Fibroblast of skin of abdomen (primary cell): ENCODE data around the gene CDK2AP2.

Experiments
- DNase-seq: peaks from one replicate; pipeline ENCODE4 v3.0.0-alpha.2; 2013

Gene CDK2AP2

DNA sequence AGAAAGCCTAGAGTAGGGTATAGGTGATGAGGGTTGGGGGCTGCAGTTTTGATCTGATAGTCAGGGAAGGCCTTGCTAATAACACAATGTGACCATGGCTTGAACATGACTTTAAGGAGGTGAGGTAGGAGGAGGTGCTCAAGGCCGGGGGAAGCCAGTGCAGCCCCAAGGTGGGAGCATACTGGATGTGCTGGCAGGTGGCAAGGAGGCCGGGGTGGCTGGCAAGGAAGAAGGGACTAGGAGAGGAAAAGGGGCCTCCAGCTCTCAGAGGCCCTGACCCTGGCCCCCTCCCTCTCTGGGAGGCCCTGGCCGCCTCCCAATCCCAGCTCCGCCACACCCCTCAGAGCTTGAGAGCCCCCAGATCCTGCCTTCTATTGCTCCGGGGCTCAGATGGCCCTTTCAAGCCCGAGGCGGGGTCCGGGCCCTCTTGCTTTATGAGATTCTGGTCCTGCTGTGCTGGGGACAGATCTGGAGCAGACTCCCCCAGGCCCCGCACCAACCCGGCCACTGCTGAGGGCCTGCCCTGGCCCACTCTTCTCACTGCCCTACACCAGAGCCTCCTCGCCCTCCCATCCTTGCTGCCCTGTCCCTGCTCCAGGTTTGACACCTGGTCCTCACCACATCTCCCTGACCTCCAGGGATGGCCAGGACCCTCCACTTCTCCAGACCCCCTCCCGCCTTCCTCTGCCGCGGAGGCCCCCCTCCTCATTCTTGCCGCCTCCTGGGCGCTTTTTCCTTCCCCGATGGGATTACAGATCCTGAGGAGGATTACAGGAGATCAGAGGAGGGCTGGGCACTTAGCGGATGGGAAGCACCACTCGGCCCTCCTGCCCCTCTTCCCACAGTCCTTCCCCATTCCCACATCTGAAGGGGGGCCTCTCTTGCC is 4.6 kb downstream of the CDK2AP2 start:
- no peak for DNase-seq

DNA sequence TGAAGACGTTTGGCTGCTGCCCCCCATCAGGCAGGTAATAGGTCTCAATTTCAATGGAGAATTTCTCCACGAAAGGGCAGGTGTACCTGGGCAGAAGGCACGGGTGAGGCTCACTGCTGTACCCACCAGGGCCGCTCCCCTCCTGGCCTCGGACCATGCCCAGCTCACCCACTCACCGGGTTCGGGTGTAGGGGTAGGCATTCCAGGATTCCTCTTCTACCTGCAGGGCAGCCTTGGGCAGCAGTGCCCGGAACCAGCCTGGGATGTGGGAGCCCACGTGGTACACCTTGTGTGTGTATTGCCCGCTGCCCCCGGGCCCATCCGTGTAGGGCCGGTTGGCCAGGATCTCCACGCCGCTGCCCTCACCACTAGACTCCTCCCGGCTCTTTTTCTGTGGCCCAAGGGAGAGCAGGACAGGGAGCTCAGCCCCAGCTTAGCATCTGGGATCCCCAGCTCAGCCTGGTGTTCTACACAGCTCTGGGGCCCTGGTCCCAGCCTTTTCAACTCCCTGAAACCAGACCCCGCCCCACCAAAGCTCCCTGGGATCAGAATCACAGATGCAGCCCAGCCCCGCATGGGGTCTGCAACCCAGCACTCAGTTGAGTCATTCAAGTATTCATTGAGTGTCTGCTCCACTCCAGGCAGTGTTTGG is 5.5 kb downstream of the CDK2AP2 start:
- no peak for DNase-seq

DNA sequence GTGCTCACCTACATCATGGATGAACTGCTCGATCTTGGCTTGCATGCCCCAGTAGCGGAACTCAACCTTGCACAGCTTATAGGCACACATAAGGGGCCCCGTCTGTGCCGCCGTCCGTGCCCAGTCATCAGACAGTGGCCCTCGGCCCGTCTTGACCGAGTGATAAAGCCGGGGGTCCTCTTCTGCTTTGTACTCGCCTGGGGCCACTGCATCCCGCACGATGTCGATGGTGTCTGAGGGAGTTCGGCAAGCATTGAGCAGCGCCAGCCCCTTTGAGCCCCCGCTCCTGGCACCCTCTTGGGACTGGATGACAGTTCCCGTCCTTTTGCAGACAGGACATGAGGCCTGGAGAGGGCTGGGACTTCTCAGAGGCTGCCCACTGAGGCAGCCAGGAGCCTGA is 6.1 kb downstream of the CDK2AP2 start:
- no peak for DNase-seq

DNA sequence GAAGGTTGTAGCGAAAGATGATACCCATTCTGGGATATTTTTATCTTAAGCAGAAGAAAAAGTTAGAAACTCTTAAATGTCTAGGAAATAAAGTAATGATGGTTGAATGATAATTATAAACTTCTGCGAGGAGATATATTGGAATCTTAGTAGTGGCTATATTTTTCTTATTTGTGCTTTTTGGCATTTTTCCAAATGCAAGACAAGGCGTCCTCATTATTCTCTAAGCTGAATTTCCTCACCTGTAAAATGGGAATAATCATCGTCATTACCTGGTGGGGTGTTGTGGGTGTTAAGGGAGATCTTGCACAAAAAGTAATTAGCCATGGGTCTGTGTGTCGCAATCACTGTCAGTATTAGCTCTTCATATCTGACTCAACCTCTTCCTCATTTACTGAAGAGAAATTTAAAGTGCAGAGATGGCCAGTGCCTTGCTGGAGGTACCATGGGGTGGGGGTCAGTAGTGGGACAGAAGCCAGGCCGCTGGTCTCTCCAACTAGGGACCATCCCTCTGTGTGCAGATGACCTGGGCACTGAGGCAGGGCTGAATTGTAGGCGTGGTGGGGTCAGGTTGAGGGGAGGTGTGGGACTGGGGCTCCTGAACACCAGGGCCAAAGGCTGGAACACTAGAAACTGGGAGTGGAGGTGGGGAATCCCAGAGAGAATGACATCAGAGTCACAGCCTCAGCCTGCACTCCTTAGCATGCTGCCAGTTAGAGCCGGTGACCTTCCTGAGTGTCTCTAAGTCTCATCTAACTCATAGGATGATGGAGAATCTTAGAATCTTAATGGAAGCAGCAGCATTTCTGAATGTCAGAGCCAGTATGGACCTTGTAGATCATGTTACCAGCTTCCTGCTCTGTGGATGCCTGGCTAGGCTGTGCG is 6.9 kb downstream of the CDK2AP2 start:
- DNase-seq: no peak

DNA sequence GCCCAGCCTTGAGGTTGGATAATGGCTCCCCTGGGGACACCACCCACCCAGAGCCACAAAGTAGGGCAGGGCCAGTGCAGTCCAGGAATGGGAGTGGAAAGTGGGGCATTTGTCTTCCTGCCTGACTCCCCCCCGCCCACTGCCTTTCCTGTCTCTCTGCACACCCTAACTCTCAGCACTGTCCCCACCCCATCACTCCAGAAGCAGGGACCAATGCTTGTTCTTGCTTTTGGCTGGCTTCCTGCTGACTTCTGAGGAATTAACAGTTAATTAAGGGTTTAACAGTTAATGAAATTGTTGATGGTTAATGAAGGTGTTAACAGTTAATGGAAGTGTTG is 7.5 kb downstream of the CDK2AP2 start:
- no peak for DNase-seq

DNA sequence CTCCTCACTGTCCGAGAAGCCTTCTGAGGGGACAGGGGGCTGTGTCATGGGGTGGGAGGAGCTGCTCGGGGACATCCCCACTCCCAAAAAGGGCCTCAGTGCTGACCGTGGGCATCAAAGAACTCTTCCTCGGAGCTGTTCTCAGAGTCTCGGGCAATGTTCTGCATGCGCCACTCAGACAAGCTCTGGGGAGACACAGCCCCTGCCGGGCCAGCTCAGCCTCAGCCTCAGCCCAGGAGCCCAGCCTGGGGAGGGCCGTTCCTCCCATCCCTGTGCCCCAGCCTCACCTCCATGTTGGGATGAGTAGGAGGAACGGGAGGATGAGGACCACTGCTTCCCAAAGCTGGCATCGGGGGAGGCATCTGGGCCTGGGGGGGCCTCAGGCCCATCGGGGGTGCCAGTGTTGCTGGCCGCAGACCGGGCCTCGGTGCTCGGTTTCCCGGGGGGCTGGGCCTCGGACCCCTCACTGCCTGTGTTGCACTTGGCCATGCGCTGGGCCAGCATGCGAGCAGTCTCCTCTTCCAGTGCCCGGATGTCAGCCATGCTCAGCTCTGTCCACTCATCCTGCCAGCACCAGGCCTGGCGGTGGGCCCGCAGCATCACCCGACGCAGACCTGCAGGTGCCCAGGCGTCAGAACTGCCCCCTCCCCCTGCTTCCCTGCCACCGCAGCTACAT is 8.0 kb downstream of the CDK2AP2 start:
- no peak for DNase-seq

DNA sequence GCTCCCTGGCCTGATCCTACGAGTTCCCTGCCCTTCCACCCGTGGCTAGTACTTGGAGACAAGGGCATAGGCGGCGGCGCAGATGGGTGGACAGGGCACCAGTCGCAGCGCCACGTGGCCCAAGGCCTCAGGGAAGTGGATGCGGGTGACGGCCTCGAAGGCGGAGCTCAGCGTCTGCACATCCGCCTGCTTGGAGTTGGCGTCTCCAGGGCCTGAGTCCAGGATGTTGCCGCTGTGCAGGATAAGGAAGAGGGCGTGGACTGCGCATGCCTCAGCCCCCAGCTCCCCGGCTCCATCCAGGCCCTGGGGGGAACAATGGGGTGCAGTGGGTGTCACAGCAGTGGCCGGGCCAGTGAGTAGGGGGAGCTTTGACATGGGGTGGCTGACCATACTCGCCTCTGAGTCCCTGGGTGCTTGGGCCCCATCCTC is 9.4 kb downstream of the CDK2AP2 start:
- no peak for DNase-seq

DNA sequence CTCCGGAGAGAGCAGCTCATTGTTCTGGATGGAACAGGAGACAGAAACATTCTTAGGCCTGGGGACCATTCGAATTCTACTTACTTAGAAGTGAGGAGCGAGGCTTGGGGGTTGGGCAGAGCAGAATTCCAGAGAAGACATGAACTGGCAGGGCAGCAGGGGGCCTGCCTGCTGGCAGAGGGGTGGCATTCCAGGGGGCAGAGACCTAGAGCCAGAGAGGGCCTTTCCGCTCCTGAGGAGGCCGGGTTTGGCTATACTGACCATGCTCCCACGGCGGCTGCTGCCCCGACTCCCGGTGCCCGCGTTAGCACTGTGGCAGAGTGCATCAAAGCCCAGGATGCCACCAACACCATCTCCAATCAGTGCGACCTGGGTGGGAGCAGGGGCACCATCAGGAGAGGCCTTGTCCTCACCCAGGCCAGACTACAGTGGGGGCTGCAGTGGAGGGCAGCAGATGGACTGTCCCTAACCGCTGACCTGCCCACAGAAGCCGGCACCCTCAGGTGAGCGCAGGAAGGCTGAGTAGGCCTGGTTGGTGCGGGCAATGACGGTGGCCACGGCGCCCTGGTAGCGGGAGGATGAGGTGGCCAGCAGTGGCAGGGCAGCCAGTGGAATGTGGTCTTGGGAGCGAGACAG is 10.2 kb downstream of the CDK2AP2 start:
- no peak for DNase-seq

DNA sequence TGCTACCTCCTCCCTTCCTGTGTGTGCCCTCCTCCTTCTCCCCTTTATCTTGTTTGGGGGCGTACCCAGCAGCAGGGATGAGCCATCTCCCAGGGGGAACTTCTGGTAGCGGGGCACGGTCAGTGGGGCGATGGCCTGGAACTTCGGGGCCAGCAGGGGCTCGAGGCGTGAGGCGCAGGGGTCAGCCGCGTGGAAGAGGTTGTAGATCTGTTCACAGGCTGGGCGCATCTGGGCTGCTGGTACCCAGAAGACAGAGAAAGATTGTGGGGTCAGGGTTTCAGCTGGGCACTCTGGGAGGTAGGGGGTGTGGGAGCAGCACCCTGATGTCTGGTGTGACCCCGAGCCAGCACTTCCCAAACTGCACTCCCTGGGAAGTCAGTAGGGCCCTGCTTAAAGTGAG is 11.8 kb downstream of the CDK2AP2 start:
- no peak for DNase-seq

DNA sequence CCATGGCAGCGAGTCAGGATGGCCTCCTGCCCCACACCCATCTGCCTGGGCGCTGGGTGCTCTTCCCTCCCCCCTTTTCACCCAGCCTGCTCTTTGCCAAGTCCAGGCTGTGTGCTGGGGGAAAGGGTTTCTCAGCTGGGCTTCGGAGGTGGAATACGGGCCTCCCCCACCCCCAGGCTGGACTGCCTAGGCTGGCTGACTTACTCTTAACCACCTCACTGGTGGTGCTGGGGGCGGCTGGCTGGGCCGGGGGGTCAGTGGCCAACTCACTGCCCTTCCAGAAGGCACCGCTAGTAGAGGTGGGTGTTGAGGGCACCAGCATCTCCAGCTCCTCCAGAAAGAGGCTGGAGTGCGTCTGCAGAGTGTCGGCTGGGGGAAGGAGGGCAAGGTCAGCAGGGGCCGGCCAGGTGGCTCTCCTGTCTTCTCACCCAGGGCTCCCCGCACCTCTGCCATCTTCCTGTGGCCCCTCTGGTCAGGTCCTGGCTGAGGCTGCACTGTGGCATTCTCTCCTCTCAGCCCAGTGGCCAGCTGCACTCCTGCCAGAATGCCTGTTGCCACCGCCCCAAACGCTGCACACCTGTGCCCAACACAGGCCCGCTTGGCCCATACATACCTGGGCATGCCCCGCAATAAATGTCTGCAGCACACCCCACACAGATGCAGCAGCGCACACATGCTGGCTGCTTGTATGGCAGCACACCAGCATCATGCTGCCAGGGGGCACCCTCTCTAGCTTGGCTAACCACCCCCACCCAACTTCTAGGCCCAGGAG is 12.5 kb downstream of the CDK2AP2 start:
- no peak for DNase-seq

DNA sequence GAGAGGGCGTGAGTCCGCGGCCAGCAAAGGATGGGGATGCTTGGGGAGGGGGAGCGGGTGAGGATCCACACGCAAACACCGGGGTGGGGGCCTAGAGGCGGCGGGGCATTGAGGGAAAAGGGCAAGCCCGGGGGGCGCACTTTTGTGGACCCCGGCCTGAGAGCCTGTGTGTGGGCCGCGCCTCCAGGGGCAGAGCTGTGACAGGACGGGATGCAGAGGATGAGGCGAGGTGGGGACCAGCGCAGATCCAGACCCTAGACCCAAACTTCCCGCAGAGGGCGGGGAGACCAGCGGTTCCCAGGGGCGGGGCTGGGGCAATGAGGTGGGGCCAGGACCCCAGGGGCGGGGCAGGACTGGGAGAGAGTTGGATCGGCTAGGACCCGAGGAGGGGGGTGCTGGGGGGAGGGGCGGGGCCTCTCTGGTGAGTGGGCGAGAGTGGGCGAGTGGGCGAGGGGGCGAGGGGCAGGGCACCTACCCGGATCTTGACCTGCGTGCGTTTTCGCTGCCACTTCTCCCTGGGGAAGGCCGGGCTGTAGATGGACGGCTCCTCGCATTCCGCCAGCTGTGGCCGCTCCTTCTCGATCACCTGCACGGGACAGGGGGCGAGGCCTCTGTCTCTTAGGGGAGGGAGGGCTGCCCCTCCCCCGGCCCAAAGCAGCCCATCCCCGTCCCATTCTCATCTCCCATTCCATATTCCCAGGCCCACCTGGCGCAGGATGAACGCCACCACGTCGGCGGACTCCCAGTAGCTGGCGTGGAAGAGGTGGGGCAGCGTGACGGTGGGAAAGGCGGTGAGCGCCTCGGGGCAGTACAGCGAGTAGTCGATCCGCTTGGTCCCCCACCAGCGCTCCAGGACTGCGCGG is 13.4 kb downstream of the CDK2AP2 start:
- DNase-seq: no peak

DNA sequence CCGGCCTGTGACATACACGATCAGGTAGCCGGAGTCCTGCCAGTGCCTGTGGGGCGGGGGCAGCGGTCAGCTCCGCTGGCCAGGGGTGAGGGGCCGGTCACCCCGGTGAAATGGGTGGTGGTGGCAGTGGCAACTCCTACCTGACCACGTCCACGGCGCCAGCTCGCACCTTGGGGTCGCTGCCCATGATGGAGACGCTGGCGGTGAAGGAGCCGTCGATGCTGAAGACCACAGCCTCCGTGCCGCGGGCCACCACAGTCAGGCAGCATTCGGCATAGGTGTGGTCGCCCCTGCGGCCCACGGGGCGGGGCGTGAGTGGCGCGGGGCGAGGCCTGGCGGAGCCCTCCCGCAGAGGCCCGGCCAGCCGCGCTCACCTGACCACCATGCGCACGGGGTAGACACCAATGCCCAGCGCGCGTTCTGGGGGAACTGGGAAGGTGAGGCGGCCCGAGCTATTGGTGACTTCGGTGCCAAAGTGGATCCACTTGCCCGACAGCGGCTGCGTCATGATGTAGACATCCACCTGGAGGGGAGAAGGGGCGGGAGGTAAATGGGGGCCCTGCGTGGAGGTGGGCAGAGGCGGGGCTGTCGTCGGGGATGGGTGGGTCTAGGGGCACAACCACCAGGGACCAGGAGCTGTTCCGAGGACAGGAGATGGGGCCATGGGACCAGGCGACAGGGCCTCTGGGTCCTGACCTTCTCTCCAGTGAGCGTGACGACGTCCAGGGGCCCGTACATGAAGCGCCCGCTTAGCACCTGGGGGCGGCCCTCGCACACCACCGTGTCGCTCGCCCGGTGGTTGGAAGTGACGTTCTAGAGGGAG is 14.2 kb downstream of the CDK2AP2 start:
- DNase-seq: no peak

DNA sequence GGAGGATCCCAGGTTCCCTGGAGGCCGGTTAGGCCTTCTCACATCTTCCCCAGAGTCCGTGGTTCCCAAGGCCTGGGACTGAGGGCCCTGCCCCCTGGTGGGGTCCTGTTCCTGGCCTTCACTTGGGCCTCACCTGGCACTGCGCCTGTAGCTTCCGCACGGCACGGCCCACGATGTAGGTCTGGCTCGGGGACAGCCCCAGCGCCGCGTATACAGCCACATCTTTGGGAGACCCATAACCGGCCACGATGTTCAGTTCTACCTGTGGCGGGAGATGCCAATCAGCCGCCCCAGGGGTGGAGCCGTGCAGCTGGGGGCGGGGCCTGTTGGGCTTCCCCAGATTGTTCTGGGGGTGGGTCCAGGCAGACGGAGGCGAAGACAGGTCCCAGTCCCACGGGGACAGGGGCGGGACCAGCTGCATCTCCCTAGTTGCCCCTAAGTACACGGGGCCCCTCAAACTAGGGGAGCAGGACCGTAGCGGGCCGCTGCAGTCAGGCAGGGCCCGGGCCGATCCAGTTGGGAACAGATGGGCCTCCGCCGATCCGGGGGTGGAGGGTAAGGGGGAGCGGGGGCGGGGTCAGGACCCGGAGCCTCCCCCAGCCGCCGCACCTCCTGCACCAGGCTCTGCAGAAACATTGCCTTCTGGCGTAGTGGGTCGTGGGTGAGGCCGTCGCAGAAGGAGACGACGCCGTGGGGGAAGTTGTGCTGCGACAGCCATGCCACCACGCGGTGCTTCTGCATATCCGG is 15.0 kb downstream of the CDK2AP2 start:
- DNase-seq: no peak

DNA sequence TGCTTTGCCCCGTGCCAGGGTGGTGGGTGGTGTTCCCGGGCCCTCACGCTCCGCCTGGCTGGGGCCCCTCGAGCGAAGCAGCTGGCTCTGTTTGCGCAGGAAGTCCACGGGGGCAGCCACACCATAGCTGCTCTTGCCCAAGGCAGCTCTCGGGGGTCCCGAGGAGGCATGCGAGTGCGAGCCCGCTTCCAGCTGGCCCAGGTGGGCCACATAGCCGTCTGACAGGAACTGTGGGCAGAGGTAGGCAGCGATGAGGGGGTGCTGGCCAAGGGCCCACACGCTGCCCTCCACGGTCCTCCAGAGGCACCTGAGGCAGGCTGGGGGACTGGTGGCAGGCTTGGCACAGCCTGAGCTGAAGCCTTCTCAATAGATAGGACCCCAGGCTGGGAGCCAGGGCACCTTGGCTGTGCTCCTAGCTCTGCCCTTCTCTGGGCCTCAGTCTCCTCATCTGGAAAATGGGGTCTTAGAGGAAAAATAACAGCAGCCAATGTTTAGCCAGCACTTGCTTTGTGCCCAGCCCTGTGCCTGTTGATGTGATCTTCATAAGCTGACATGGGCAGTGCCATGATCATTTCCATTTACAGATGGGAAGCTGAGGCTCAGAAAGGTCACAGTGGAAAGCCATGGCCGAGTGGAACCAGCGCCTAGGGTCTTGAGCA is 15.8 kb downstream of the CDK2AP2 start:
- DNase-seq: no peak

DNA sequence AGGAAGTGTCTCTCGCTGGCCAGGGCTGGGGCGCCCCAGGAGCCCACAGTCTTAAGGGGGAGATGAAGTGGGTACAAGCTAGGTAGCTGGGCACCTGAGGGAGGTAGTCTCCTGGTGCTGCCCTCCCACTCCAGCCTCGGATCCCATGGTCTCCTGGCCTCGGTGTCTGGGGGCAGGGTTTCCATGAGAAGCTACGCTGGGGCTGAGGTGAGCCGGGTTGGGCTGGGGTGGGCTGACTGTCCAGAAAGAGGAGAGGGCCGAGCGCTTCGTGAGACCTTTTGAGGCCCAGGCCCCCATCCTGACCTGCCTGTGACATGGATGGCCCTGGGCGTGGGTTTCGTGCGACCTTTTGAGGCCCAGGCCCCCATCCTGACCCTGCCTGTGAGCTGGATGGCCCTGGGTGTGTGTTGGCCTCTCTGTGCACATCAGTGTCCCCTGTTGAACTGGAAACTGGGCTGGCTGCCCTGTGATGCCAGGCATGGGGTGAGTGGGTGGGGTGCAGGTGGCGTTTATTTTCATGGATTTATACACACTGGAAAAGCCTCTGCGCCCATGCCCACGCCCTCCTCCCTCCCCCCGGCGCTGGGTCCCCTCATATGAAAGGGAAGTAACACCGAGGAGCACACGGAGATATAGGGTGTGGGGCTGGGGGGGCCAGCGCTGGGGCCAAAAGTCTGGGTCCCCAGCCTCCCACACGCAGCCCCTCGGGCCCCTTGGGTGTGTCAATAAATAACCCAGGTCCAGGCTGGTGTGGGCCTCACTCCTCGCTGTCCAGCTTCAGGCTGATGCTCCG is 16.5 kb downstream of the CDK2AP2 start:
- DNase-seq: no peak

DNA sequence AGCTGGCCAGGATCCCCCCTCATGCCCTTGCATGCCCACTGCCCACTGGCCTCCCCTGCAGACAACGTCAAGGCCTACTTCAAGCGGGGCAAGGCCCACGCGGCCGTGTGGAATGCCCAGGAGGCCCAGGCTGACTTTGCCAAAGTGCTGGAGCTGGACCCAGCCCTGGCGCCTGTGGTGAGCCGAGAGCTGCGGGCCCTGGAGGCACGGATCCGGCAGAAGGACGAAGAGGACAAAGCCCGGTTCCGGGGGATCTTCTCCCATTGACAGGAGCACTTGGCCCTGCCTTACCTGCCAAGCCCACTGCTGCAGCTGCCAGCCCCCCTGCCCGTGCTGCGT is 17.3 kb downstream of the CDK2AP2 start:
- DNase-seq: no peak
